Activated B cell treated with CpG ODN at 0.5 μM for 24 hours (primary cell): Measurements from ENCODE around the gene KIF2C. TPM values are rescaled to one million over a fixed set of nuclear protein-coding genes. Genes with fewer than 3 reads are reported as not detected.

Experiments
- ATAC-seq: fragments of 200-7000 bp; cut with Tn5 transposase; one replicate; pipeline ENCODE4 v1.10.0; 2021; ENCODE audit warnings: low read depth, mild to moderate bottlenecking, moderate library complexity
- CTCF ChIA-PET: fragments of 350-600 bp; sonication (Branson Sonifier 250); formaldehyde crosslinking; loops from one replicate; lab custom pipeline; 2021; ENCODE audit warnings: antibody characterized with exemption; lab: Charles Lee
- POLR2A ChIA-PET: fragments of 350-600 bp; sonication (Branson Sonifier 250); formaldehyde crosslinking; loops from one replicate; lab custom pipeline; 2021; ENCODE audit warnings: antibody characterized with exemption; lab: Charles Lee
- DNase-seq: peaks from one replicate; pipeline ENCODE4 v3.0.0; 2022
- H3K27ac Mint-ChIP-seq: one replicate; pipeline ENCODE4 v1.8.0; 2020; ENCODE audit warnings: mixed read lengths
- H3K27me3 Mint-ChIP-seq: one replicate; pipeline ENCODE4 v1.8.0; 2021; ENCODE audit warnings: mixed read lengths
- H3K36me3 Mint-ChIP-seq: one replicate; pipeline ENCODE4 v1.8.0; 2021; ENCODE audit warnings: low read depth, mixed read lengths
- H3K4me1 Mint-ChIP-seq: one replicate; pipeline ENCODE4 v1.8.0; 2021; ENCODE audit warnings: mixed read lengths
- H3K4me3 Mint-ChIP-seq: one replicate; pipeline ENCODE4 v1.8.0; 2020; ENCODE audit warnings: mild to moderate bottlenecking, mixed read lengths
- H3K9me3 Mint-ChIP-seq: one replicate; pipeline ENCODE4 v1.8.0; 2020; ENCODE audit warnings: mixed read lengths
- CTCF ChIP-seq: fragments of 200-600 bp; IDR thresholded peaks from one replicate; pipeline ENCODE4 v1.8.0; 2022; ENCODE audit warnings: antibody characterized with exemption, mild to moderate bottlenecking
- intact Hi-C: fragments of 100-400 bp; cut with micrococcal nuclease; formaldehyde crosslinking; loops from one replicate; pipeline ENCODE4 v1.15.1; 2024
- total RNA-seq: library from RNA; stranded (reverse); gene quantifications from 2 replicates; pipeline ENCODE4 v1.2.3, GENCODE V29; 2022

The KIF2C gene
- total RNA-seq, 1 donor from 2014 or later = 1.00 TPM

DNA sequence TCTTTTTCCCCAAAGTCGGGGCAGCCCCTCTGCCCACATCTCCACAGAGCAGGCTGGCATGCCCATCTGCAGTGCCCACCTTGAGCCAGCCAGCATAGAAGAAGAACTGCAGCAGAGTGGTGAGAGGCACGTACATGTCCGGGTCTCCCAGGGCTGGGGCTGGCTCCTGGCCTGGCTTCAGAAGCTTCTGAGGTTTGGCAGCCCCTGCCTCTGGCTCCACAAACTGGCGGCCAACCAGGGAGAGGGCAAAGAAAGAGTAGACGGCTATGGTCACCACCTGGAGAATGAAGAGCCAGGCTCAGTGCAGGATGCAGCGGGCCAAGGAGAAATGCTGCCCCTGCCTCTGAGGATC lies 45.4 kb downstream of the KIF2C start:
- ATAC-seq = no peak
- DNase-seq = no peak
- Mint-ChIP-seq H3K27ac (peak overlapping the region; percentile 86), H3K36me3 (peaks cover 22% of the 10 kb centered on the region), H3K4me1 (peaks cover 37% of the 10 kb centered on the region), H3K9me3 (no peaks in the 10 kb centered on the region), H3K27me3 (no peaks in the 10 kb centered on the region), H3K4me3 (peak overlapping the region; percentile 75)
- ChIA-PET CTCF (interaction anchor here (0.7 to 3.6 kb wide), 12 partner anchors 8 to 515 kb away, joined by 3 to 13 read pairs (median 4); partner anchors contain the start of genes PLK3 and RNU5D-1), POLR2A (interaction anchor here (0.7 to 9.4 kb wide), 11 partner anchors 8 to 518 kb away, joined by 3 to 113 read pairs (median 25); partner anchors contain the start of genes ARMH1, HECTD3, PLK3 and RNU5D-1)
- TF ChIP-seq CTCF = no peak
- intact Hi-C loops = loop anchor here (2.0 to 10.0 kb wide), 5 partner anchors 46 to 902 kb away; partner anchors contain the start of genes EIF2B3, GPBP1L1, KIF2C and RNU5D-1

DNA sequence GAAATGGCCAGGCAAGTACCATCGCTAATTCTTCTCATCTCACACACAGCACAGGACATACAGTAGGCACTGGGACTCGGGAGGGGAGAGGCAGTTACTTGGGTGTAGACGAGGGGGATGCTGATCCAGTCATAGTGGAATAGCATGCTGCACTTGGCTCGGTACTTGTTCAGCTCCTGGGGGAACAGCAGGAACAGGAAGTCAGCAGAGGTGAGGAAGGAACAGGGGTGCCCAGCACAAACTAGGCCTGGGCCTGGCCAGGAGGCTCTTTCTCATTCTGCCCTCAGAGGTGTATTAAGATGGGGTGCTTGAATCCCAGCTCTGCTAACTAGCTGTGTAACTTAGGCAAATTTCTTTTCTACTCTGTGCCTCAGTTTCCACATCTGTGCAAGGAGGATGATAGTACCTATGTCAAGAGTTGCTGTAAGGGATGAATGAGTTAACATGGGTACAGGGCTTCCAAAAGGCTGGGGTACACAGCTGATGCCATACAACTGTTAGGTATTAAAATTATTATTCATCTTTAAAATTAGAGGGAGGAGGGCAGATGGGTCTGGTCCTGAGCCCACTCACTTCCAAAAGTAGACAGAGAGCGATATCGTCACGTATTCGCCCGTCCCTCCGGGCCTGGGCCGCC lies 46.0 kb downstream of the KIF2C start:
- CTCF ChIA-PET = interaction anchor here (0.7 to 3.6 kb wide), 8 partner anchors 14 to 515 kb away, joined by 3 to 13 read pairs (median 4); partner anchors contain the start of genes HECTD3, PLK3 and UROD
- Mint-ChIP-seq H3K4me3 (peak overlapping the region; percentile 75), H3K27ac (peak overlapping the region; percentile 86), H3K36me3 (peaks cover 16% of the 10 kb centered on the region), H3K27me3 (no peaks in the 10 kb centered on the region), H3K9me3 (no peaks in the 10 kb centered on the region), H3K4me1 (peaks cover 32% of the 10 kb centered on the region)
- ATAC-seq (no peak), DNase-seq (no peak)
- intact Hi-C loops = loop anchor here (1.0 to 10.0 kb wide), 12 partner anchors 10 to 902 kb away; partner anchors contain the start of genes EIF2B3, GPBP1L1, KIF2C and PTCH2
- TF ChIP-seq CTCF = no peak
- POLR2A ChIA-PET = interaction anchor here (0.6 to 9.4 kb wide), 11 partner anchors 10 to 518 kb away, joined by 3 to 113 read pairs (median 25); partner anchors contain the start of genes ARMH1, EIF2B3, HECTD3 and PLK3

- peak; percentile 81 for DNase-seq
- H3K27me3 Mint-ChIP-seq = no peaks in the 10 kb centered on the region
- H3K4me1 Mint-ChIP-seq = peaks cover 32% of the 10 kb centered on the region
- H3K36me3 Mint-ChIP-seq = peaks cover 10% of the 10 kb centered on the region
- ChIA-PET CTCF (interaction anchor here (0.7 to 3.6 kb wide), 8 partner anchors 14 to 514 kb away, joined by 3 to 13 read pairs (median 4); partner anchors contain the start of genes HECTD3, PLK3 and UROD), POLR2A (interaction anchor here (0.6 to 9.4 kb wide), 14 partner anchors 11 to 517 kb away, joined by 3 to 113 read pairs (median 8); partner anchors contain the start of genes EIF2B3, HECTD3, PLK3 and RNU5D-1)
- intact Hi-C loops = loop anchor here (1.0 to 10.0 kb wide), 10 partner anchors 11 to 901 kb away; partner anchors contain the start of genes EIF2B3, GPBP1L1, PTCH2 and RPS8
- H3K4me3 Mint-ChIP-seq = peak overlapping the region; percentile 75
- H3K9me3 Mint-ChIP-seq = no peaks in the 10 kb centered on the region
- ATAC-seq = peak; percentile 79
- peak; percentile 100 for TF ChIP-seq CTCF
- peak overlapping the region; percentile 86 for H3K27ac Mint-ChIP-seq
These were observed 46.7 kb downstream of the KIF2C start for GRCh38 chr1:44786138-44786840.

GRCh38 chr1:44786841-44787426 lies 47.3 kb downstream of the KIF2C start:
- Mint-ChIP-seq H3K9me3 (no peaks in the 10 kb centered on the region), H3K4me3 (peak overlapping the region; percentile 75), H3K27ac (peak overlapping the region; percentile 86), H3K36me3 (peaks cover 5% of the 10 kb centered on the region), H3K27me3 (no peaks in the 10 kb centered on the region), H3K4me1 (peaks cover 32% of the 10 kb centered on the region)
- CTCF ChIA-PET = interaction anchor here (0.7 to 3.6 kb wide), 5 partner anchors 22 to 225 kb away, joined by 3 to 13 read pairs (median 6); partner anchors contain the start of genes HECTD3 and UROD
- intact Hi-C loops = loop anchor here (1.0 to 10.0 kb wide), 10 partner anchors 12 to 900 kb away; partner anchors contain the start of genes EIF2B3, GPBP1L1, PTCH2 and RPS8
- no peak for TF ChIP-seq CTCF
- DNase-seq = no peak
- ATAC-seq = no peak
- POLR2A ChIA-PET = interaction anchor here (1.0 to 9.4 kb wide), 12 partner anchors 12 to 516 kb away, joined by 3 to 113 read pairs (median 18); partner anchors contain the start of genes EIF2B3, HECTD3, PLK3 and RNU5D-1
